ENCODE measurements around the gene HADH. TPM values are rescaled to one million over a fixed set of nuclear protein-coding genes. Genes with fewer than 3 reads are reported as not detected.
"Not testable (repeated sequence)": the region's sequence is repeated elsewhere in the genome, so short reads cannot be mapped to it uniquely, and the experiment has no call there.

The HADH gene
- 13.4 and 16.1 TPM in 2 replicates for total RNA-seq (2014; rRNA removed)
- polyA plus RNA-seq (2012): 34.5 TPM

DNA sequence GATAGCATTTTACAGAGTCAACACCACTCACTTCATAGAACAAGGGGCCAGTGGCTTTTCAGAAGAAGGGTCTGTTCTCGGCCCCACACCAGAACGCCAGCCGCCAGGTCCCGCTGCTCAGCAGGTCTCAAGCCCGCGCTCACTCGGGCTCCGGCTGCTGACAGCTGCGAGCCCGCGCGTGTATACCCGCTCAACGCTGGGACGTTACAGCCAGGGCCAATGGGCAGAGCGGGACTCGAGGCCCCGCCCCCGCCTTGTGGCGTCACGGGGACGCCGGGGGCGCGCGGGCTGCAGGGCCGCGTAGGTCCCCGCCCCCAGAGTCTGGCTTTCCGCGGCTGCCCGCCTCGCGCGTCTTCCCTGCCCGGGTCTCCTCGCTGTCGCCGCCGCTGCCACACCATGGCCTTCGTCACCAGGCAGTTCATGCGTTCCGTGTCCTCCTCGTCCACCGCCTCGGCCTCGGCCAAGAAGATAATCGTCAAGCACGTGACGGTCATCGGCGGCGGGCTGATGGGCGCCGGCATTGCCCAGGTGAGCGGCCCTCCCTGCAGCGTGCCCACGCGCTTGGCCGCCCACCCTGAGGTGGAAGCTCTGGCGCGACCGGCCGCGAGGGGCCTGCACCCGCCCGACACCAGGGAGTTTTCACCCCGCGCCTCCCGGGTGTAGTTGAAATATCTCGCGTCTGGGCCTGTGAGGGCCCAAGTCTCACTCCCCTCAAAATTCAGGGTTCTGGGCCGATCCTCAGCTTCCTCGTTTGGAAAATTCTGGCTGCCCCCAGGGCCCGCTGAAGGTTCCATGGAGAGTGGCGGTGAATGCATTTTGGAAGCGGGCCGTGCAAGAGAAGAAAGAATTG, at the start of gene HADH:
Gene HADH, plus strand, starts transcription at position 353 of the 850 bp plus-strand sequence. Its CDS starts 44 bp downstream, at position 397.
- peak; percentile 90 for DNase-seq (ENCODE audit: low read depth)

DNA sequence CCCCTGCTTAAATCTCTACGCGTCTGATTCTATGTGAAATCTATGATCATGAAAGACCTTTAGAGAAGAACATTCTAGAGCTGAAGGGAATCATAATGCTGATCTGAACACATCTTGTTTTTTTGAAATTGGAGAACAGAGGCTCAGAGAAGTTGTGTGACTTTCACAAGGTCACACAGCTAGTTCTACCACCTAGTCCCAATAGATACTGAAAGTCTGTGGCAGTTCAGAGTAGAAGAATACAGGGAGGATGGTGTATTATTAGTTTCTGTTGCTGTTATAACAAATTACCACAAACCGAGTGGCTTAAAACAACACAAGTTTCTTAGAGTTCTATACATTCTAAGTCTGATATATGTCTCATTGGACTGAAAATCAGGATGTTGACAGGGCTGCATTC, 43.9 kb upstream of the HADH start:
- no peak for DNase-seq (ENCODE audit: low read depth)

DNA sequence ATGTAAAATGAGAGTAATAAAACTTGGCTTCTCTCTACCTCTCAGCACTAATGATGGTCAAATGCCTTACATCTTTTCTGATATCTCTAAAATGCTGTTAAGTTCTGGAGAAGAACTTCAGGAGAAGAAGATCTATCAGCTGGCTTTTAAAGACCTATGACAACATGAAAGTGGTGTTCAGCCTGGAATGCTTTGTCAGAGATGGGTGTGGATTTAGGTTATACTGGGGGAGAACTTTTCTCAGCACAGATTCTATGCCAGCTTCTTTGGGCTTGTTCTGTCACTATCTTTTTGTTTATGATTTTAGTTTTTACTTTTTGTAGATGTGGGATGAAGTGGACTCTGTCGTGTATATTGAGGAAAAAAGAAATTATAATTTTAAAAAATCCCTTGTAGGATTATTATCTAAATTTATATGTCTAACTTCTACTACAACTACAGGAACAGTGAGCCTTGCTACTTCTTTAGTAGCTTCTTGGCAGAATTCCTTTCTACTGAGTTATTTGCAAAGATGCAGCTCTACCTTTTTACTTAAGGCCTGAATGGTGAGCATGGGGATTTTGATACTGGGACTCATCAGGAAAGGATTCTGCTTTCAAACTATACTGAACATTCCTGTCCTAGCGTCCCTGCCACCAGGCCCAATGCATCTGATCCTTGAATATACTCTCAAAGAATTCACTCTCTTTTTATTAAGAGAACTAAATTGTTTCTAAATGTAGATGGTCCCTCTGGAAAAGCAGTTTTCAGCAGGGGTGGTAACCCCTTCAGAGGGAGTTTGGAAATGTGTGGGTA, 38.7 kb upstream of the HADH start:
- DNase-seq (ENCODE audit: low read depth): no peak

DNA sequence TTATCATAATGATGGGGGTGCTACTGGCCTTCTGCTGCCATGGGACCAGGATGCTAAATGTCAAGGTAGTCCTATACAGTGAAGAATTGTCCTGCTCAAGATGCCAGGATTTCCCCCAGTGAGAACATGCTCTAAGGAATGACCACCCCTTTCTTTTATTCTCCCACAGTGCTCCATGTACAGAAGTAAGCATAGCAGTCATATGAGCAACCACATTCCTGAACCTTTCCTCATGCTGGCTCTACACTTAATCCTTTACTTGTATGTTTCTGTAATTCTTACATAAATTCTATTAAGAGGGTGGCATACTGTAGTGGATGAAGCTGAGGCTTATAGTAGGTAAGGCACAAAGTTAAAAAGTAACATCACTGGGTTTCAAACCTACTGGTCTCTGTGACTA, 38.1 kb upstream of the HADH start:
- peak; percentile 56 for DNase-seq (ENCODE audit: low read depth)

DNA sequence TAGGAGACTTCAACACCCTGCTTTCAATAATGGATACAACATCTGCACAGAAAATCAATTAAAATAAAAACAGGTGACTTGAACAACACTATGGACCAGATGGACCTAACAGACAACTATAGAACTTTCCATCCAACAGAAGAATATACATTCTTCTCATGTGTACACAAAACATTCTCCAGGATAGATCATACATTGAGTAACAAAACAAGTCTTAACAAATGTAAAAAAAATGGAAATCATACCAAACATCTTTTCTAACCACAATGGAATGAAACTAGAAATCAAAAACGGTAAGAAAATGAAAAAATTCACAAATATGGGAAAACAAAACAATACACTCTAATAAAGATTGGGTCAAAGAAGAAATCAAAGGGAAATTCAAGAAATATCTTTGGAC, 33.7 kb upstream of the HADH start:
- DNase-seq (ENCODE audit: low read depth): no peak

DNA sequence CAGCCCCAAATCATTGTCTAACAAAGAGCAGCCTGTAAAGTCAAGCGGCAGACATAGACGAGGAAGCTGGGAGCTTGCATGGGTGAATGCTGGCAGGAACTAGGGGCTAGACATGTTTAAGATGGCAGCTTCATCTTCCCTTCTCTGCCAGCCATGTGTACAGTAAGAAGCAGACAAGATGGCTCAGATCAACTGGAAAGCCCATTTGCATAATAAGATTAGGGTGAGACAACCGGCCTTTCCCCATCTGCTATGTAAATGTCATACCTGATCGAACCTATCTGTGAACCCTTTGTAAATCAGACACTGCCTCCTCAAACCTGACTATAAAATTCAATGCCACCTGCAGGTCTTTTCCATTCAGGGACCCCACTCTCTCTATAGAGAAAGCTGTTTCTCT, 22.8 kb upstream of the HADH start:
- no peak for DNase-seq (ENCODE audit: low read depth)

DNA sequence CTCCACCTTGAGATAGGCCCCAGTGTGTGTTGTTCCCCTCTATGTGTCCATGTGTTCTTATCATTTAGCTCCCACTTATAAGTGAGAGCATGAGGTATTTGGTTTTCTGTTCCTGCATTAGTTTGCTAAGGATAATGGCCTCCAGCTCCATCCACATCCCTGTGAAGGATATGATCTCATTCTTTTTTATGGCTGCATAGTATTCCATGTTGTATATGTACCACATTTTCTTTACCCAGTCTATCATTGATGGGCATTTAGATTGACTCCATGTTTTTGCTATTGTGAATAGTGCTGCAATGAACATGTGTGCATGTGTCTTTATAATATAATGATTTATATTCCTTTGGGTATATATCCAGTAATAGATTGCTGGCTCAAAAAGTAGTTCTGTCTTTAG, 22.2 kb upstream of the HADH start:
- not testable (repeated sequence) for DNase-seq (ENCODE audit: low read depth)

DNA sequence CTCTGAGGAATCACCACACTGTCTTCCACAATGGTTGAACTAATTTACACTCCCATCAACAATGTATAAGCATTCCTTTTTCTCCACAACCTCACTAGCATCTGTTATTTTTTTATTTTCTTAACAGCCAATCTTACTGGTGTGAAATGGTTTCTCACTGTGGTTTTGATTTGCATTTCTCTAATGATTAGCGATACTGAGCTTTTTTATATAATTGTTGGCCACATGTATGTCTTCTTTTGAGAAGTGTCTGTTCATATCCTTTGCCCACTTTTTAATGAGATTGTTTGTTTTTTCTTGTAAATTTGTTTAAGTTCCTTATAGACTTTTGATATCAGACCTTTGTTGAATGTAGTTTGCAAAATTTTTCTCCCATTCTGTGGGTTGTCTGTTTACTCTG, 21.8 kb upstream of the HADH start:
- not testable (repeated sequence) for DNase-seq (ENCODE audit: low read depth)

DNA sequence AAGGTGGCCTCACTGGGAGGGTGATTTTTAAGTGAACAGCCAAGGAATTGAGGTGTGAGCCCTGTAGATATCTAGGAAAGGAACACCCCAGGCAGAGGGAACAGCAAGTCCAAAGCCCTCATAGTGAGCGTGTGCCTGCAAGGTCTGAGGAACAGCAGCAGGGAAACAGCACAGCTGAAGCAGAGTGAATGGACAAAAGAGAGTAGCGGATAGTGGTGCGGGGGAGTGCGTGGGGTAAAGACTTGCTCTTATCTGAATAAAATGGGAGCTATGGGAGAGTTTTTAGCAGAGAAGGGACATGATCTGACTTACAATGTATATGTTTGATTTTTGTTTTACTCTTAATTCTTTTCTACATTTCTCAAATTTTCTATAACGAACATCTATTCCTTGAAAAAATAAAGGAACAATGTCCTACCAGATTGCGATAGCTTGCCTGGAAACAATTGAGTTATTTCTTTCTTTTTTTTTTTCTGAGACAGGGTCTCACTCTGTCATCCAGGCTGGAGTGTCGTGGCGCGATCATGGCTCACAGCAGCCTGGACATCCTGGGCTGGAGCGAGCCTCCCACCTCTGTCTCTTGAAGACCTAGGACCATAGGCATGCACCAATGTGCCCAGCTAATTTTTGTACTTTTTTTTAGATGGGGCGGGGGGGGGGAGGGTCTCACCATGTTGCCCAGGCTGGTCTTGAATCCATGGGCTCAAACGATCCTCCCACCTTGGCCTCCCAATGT, 19.5 kb upstream of the HADH start:
- no peak for DNase-seq (ENCODE audit: low read depth)

DNA sequence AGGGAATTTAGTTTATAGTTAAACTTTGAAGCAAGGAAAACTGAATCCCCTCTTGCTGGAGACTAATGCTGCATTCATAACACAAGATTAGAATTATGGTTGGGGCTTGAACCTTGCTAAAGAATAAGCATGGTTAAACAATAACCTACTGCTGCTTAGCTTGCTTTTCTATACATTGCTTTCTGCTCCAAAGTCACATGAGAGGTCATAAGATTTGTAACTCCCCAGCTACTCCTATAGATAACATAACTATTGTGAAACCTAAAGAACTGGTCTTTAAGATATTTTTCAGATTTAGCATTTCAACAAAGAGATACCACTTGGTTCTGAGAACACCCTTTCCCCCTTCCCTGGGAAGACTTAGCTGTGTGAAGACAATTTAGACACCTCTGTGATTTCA, 17.1 kb upstream of the HADH start:
- DNase-seq (ENCODE audit: low read depth): no peak

DNA sequence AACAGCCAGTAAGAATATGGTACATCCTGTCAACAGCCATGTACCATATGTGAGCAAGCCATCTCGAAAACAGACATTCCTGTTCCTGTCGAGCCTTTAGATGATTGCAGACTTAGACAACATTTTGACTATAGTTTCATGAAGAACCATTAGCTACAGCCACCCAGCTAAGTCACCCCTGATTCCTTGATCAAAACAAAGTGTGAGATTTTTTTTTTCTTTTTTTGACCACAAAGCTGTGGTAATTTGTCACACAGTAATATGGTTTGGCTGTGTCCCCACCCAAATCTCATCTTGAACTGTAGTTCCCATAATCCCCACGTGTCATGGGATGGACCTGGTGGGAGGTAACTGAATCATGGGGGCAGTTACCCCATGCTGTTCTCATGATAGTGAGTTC, 15.2 kb upstream of the HADH start:
- DNase-seq (ENCODE audit: low read depth): no peak

DNA sequence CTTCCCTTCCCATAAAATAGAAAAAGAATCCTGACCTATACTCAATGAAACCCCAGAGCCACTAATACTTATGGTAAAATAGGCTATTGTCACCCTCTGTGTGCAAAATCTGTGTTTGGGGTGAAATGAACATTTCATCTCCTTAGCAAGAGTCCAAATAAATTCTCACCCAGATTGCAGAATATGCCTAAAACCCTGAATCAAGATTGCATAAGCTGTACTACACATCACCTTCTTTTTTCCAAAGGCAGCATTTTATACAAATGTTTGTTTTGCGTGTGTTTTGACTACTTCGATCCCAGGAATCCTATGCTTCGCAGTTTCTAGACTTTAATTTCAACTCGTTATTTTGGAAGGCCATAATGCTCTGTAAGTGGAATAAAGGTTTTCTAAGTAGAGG, 12.2 kb upstream of the HADH start:
- DNase-seq (ENCODE audit: low read depth): no peak

DNA sequence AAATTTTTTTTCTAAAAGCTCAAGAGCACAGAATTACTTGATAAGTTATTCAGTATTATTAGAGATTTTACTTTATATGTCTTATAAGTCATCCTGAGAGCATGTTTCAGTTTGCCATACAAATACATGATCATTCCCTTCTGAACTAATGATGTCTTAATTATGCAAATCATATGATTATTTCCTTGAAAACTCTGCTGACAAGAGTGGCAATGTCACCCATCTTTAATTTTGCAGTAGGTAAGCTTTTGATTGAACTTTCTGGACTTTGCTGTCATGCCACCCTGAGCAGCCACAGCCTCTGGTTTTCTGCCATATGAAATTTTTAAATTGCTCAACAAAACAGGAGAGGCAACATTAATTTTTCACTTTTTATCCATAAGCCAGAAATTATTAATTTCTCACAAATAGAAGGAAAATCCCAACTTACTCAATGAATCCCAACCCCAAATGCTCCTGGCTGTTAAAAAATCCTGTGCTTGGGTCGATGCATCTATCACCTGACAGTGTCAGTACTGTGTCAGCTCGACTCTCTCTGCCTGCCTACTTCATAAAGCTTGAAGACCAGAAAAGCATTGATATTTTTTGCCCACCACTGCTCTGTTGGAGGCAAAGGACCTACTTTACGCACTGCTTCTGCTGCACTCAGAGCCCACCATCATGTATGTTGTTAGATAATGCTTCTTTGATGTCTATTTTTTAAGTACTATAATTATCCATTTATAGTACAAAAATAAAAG, 11.6 kb upstream of the HADH start:
- DNase-seq (ENCODE audit: low read depth): no peak

DNA sequence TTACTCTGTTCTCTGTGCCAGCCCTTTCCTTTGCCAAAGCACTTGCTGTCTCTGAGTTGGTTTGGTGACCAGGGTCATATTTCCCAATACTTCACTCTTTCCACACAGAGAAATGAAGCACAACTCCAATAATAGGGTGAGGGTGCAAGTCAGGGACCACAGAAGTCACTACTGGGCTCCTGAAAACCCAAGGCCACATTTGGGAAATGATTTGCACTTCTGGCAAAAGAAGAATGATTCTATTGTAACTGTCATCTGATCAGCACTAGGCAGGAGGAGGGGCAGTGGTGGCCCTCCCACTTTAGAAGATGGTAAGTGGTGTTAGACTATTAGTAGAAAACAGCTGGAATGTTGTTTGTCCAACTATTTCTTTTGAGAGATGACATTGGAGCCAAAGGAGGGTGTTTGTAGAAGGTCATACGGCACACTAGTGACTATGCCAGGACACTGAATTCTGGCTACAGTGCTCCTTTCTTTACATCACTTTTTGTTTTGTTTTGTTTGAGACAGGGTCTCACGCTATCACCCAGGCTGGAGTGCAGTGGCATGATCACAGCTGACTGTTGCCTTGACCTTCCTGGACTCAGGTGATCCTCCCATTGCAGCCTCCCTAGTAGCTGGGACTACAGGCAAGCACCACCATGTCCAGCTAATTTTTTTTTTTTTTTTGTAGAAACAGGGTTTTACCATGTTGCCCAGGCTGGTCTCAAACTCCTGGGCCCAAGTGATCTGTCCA, 10.8 kb upstream of the HADH start:
- no peak for DNase-seq (ENCODE audit: low read depth)

DNA sequence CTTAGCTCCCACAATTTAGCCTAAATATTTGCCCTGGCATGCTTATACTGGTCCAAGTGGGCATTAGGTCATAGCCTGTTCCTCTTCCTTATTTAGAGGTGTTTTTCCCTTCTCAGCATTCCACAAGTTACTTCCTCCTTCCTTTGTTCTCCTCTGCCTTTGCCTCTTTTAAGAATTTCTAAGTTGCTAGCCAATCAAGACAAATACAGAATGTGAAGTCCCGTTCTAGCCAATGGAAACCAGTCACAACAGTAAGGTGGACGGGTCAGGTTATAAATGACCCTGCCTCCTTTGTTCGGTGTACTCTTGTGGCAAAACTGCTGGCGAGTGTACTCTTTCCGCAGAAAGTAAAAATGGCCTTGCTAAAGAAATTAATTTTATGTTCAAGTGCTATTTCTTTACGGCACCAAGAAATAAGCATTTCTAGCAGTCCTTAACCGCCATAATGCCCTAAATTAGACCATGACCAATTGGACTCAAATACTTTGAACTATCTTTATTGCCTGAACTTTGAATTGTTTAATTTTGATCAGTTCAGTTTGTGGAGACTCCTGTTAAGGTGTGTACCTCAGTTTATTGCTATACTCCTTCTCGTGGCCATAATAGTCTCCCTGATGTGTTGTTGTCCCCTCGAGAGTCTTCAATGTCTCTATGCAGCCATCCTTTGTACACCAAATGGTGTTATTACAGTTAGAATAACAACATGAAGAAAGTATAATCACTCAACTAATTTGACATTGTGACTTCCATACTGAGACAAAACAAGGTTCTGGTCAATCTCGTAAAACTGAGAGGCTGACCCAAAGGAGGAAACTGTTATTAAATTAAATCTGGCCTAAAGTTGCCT, 1.6 kb upstream of the HADH start:
- DNase-seq (ENCODE audit: low read depth): no peak

DNA sequence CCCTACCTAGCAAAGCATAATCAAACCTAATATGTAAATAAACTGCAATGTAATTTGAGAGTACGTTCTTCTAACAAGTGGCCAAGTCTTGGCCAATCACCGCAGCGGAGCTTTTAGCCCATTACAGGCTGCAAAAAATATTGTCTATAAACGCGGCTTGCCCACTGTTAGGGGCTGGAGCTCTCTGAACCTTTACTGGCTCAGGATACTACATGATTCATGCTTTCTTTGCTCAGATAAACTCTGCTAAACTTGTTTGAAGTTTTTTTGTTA, 990 bp upstream of the HADH start:
- DNase-seq (ENCODE audit: low read depth): no peak

DNA sequence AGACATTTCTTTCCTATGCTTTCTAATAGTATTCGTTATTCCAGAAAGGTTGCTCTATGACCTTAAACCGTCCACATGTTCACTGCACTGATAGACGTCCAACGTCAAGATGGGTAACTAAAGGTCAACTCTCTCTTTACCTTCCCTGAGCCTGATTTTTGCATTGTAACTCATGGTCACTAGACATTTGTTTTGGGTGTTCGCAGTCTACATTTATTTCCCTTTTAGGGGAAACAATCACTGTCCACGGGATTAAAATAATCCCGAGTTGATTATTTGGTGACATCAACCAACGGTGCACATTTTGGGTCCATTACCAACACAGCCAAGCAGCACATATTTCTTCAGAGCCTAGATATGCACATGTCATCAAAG, 540 bp upstream of the HADH start:
- peak; percentile 4 for DNase-seq (ENCODE audit: low read depth)

DNA sequence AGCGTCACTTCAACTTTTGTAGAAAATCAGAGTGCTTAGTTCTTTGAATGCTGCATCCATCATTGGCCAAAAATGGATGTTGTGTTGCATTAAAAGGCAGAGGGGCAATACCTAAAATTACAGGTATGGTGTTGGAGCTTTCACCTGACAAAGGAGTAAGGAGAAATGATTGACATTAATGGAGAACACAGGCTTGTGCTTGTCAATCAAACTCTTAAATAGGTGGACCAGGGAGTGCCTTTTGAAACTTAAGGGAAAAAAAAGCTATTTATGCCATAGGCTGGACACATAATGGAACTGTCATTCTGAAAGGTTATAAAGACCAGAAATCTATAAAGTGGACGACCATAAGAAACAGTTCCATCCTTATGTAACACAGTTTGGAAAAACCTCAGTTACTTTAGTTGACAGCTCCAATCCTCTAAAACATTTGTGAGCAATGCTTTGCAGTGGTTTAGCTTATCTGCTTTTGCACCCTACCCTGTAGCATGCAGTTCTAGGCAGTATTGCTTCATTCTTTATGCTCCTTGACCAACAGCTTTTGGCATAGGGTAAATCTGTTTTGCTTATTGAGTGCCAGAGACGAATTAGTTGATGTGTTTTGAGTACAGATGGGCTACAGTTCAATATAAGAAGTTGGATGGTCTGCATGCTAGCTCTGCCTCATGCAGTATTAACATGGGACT, 2.4 kb downstream of the HADH start:
- DNase-seq (ENCODE audit: low read depth): no peak

DNA sequence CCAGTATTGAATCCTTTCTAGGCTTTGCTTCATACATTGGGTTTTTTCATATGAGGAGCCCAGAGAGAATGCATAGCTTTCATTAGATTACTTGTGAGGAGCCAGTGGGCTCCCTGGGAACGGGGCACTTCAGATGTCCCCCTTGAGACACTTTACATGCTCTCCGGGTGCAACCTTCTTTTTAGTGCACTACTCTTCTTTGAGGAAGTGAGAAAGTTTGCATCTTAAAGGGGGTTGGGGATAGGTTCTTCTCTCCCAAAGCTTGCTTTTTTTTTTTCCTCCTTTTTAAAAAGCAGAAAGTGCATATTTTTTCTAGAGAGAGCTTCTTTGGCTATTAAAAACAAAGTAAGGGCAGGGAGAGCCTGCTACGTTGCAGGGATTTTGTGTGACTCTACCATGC, 4.3 kb downstream of the HADH start:
- no peak for DNase-seq (ENCODE audit: low read depth)

DNA sequence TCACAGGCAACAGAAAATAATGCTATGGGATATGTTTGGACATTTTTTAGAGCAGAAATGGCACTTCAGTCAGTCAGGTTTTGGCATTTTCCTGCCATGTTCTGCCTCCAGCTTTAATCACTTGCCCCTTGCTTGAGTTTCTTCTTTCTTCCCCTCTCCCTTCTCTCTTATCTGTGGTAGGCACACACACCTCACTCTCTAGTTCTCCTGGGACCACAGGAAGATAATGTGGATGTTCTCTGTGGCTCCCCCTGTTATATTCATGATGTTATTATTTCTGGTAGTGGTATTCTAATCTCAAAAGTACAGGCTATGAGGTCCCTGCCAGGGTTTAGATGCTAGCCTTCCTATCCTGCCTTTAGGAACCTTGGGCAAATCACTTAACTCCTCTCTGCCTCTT, 5.2 kb downstream of the HADH start:
- DNase-seq (ENCODE audit: low read depth): no peak

All from LHCN-M2 (cell line).